H1 (cell line): Measurements from ENCODE around the gene GAS7. TPM values are rescaled to one million over a fixed set of nuclear protein-coding genes. Genes with fewer than 3 reads are reported as not detected.

Experiments
- polyA plus RNA-seq, 7 experiments: library from polyadenylated mRNA; depleted of rRNA in 3 of 7; stranded (reverse) in 5 of 7; unstranded in 2 of 7; fragments of >200 nt in 5 of 7; fragments of 200-250 nt in 2 of 7; gene quantifications; 1 replicate in 5 of 7; 2 replicates in 1 of 7; 4 replicates in 1 of 7; pipeline versions ENCODE4 v1.2.1 to v1.2.3, GENCODE V29; 2011 to 2013; ENCODE audit warnings: missing spikeins in 2 of 7, mixed read lengths in 2 of 7
- total RNA-seq: library from RNA; stranded (reverse); fragmentation: NEBNext Ultra II Directional; extraction: Animal tissue kit (Norgen Biotek cat#: 25700); gene quantifications from 2 replicates; pipeline ENCODE4 v1.2.1, GENCODE V29; 2021
- TF ChIP-seq, protein P1 (sequence below): IDR thresholded peaks from 2 replicates; pipeline ENCODE4 v1.6.1; 2012; ENCODE audit warnings: low read length, inconsistent platforms

GAS7 gene
- total and polyA plus RNA-seq, 2 of the 8 experiments (the other 6 are each of a cell fraction or from before 2014, with no cell fraction given) = 5.0 to 14.5 TPM

DNA sequence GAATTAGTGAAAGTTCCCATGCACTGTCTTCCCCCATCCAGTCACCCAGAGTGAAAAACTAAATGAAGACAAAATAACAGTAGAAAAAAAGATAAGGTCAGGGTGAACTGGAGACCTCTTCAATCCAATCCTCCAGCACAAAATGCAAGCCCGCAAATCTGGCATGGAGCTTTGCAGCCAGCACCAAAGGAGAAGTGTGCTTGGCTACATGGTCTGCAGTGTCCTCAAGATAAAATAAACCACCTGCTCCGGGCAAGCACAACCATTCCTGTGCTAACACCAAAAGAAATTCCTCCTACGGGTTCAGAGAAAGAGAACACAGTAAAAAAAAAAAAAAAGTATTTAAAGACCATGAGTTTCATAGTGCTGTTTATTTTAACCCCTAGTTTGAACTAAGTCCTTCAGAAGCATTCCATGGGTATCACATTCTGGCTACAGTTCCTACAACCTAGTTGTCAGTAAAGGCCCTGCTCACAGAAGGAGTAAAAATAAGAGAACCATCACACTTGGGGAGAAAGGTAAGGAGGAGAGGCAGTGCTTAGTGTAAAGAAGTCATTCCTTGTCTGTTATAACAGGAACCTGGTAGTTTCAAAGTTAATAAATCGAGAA, 109.1 kb downstream of the GAS7 start (continued):
- TF ChIP-seq, protein P1, sequence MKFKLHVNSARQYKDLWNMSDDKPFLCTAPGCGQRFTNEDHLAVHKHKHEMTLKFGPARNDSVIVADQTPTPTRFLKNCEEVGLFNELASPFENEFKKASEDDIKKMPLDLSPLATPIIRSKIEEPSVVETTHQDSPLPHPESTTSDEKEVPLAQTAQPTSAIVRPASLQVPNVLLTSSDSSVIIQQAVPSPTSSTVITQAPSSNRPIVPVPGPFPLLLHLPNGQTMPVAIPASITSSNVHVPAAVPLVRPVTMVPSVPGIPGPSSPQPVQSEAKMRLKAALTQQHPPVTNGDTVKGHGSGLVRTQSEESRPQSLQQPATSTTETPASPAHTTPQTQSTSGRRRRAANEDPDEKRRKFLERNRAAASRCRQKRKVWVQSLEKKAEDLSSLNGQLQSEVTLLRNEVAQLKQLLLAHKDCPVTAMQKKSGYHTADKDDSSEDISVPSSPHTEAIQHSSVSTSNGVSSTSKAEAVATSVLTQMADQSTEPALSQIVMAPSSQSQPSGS = no peak
